Activated CD8-positive, alpha-beta memory T cell treated with anti-CD3 and anti-CD28 coated beads for 48 hours (primary cell): ENCODE data around the gene CRAMP1.
"Not testable (repeated sequence)": the region's sequence is repeated elsewhere in the genome, so short reads cannot be mapped to it uniquely, and the experiment has no call there.

Experiments used
- DNase-seq, 3 experiments: peaks; one replicate each; pipeline ENCODE4 v3.0.0-alpha.2; 2020; ENCODE audit warnings: low read depth in 2 of 3, low spot score in 2 of 3

The CRAMP1 gene

DNA sequence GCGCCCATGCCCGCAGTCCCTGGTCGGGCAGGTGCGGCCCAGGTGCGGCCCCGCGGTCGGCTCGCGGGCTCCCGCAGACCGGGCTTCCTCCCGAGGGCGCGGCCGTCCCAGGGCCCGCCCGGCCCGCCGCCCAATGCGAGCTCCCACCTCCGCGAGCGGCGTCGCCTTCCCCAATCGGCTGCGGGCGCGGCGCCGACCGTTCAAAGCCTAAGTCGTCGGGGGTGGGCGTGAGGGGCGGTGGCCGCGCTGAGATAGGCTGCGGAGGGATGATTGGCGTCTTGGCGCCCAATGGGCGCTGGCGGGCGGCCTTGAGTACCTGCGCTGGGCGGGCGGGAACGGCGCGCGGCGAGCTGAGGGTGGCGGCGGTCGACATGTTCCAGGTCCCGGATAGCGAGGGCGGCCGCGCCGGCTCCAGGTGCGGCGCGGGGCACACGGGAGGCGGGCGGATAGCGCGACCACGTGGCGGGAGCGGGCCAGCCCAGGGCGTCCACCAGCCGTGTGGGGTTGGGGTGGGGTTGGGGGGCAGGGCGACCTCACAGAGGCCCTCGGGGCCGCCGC lies 65.9 kb downstream of the CRAMP1 start, which contains the start of gene JPT2:
TSS of gene JPT2 (plus strand) at position 338 of the 558 bp plus-strand sequence. CDS start at position 372, 34 bp downstream.
- DNase-seq, result peak; percentile 85 to 93 (median 88)

GRCh38 chr16:1678500-1679098 lies 66.4 kb downstream of the CRAMP1 start:
- peak in 1 of 3 experiments; percentile 15 for DNase-seq

DNA sequence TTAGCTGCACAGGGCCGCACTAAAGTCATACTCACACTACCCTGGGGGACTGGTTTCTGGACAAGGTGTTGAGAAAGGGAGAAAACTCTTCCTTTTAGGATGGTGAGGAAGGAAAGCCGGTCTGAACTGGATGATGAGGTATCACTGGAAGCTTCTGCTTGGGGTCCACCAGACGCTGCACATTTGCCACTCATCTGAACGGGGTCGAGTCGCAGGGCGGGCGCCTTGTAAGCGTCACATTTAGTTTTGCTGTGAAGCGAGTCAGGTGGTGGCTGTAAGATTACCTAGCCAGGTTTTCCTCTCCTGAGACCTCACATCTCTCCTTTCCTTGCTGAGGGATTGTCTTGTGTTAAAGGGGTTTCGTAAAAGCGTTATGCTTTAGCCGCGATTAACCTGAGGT lies 68.2 kb downstream of the CRAMP1 start:
- DNase-seq, result no peak

GRCh38 chr16:1681032-1681431 lies 68.9 kb downstream of the CRAMP1 start:
- no peak for DNase-seq

DNA sequence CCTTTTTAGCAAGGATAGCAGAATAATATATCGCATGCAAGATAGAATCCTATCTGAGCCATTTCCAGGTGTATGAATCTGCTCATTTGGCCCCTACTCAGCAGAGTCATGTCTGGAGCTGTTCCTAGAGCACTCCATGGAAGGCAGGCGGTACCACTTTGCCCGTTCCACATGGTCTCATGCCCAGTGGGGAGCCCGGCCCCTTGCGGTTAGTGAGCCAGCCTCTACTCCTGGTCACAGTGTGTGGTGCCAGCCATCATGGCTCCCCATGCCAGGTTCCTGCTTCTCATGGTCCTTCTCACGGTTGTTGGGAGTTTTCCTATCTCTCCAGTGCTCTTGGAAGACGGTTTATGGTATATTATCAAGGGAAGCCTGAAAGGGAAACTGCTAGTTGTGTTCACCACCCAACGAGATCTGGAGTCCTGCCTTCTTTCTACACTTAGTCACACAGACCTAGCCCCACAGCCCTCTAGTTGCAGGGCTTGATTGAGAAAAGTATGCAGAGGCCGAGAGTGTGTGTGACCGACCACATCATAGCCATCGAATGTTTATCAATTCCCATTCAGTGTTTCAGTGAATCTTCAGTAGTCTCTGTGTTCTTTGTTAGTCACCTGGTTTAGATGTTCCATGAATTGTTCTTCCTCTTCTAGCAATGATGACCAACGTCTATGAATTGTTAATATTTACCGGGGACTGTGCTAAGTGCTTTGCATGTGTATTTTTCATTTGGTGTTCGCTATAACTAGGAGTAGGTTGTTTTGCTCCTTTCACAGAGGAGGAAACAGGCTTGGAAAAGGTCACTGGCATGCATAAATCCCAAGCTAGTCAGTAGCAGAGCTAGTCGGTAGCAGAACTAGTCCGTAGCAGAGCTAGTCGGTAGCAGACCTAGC lies 75.5 kb downstream of the CRAMP1 start:
- DNase-seq, result no peak

DNA sequence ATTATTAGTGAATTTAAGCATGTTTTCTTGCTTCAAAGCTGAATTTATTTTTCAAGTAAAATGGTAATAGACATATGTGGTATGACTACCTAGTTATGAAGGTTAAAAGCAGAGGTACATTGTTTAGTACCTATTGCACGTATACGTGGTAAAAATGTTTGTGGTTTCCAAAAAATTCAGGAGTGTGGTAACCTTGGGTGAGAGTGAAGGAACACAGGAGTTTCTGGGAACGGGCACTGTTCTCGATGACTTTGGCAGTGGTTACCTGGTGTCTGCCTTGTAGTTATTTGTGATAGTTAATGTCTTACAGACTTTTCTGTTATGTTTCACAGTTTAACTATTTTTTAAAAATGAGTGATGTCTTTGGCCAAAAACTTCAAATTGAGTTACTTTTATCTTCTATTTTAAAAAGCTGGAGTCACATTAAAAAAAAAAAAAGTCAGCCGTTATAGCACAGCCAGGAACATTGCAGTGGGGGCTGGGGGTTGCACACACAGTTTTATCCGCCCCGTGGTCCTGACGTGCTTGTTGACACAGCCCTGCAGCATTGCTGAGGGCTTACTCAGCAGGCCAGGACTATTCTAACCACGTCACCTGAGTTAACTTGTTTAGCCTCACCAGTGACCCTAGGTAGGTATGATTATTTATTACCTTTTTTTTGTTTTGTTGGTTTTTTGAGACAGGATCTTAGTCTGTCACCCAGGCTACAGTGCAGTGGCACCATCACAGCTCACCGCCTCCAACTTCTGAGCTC lies 76.8 kb downstream of the CRAMP1 start:
- no peak for DNase-seq

GRCh38 chr16:1689853-1690252 lies 77.7 kb downstream of the CRAMP1 start:
- no peak for DNase-seq

DNA sequence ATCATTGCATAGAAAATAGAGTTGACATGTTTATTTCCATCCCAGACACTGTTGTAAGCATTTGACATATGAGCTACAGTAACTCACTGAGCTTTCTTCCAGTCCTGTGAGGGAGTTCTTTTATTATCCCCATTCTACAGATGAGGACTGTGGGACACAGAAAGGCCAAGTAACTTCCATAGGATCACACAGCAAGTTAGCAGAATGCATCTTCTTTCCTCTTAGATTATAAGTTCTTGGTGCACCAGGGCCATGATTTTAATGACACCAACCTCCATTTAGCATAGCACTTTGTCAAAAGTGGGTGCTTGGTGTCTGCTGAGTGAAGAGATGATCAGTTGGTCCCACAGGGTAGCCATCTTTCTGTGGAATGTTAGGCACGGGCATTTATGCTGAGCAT lies 78.7 kb downstream of the CRAMP1 start:
- DNase-seq, result no peak

GRCh38 chr16:1691276-1691675 lies 79.1 kb downstream of the CRAMP1 start:
- no peak for DNase-seq

GRCh38 chr16:1691956-1692355 lies 79.8 kb downstream of the CRAMP1 start:
- no peak for DNase-seq

GRCh38 chr16:1696863-1697262 lies 84.7 kb downstream of the CRAMP1 start:
- DNase-seq, result no peak

DNA sequence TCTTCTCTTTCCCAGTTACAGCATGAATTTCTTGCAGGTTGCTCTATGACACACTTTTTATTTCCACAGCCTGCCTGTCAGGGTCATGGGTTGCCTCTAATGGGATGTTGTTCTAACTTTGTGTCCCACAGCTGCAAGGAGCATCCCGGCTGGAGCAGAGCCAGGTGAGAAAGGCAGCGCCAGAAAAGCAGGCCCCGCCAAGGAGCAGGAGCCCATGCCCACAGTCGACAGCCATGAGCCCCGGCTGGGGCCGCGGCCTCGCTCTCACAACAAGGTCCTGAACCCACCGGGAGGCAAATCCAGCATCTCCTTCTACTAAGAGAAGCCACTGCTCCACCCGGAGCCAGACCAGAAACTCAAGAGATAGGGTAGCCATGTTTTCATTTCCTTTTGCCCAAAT lies 86.5 kb downstream of the CRAMP1 start:
- no peak for DNase-seq

DNA sequence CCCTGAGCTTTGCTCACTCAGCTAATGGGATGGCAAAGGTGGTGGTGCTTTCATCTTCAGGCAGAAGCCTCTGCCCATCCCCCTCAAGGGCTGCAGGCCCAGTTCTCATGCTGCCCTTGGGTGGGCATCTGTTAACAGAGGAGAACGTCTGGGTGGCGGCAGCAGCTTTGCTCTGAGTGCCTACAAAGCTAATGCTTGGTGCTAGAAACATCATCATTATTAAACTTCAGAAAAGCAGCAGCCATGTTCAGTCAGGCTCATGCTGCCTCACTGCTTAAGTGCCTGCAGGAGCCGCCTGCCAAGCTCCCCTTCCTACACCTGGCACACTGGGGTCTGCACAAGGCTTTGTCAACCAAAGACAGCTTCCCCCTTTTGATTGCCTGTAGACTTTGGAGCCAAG lies 88.1 kb downstream of the CRAMP1 start:
- DNase-seq, result no peak

DNA sequence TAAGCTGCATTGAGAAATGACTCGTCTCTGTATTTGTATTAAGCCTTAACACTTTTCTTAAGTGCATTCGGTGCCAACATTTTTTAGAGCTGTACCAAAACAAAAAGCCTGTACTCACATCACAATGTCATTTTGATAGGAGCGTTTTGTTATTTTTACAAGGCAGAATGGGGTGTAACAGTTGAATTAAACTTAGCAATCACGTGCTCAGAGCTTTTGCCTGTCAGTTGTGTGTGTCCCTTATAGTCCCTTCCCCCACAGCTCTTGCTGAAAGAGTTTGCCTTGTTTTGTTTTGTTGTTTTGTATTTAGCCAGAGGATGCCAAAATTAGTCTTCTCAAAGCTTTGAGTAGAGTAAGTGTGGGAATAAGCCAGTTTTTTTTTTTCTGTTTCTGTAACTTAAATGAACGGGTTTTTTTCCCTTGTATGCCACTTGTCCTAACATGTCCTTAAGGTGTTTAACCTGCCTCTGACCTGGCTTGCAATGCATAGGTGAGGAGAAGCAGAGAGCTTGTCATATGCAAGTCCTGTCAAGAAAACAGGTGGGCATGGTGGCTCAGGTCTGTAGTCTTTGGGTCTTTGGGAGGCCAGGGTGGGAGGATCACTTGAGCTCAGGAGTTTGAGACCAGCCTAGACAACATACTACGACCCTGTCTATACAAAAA lies 89.2 kb downstream of the CRAMP1 start:
- DNase-seq, result no peak

DNA sequence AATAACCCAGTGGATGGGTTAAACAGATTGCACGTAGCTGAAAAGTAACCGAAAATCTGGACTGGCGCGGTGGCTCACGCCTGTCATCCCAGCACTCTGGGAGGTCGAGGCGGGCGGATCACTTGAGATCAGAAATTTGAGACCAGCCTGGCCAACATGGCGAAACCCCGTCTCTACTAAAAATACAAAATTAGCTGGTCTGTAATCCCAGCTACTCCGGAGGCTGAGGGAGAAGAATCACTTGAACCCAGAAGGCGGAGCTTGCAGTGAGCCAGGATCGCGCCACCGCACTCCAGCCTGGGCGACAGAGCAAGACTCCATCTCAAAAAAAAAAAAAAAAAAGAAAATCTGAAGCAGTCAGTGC lies 93.1 kb downstream of the CRAMP1 start:
- DNase-seq, result not testable (repeated sequence)

DNA sequence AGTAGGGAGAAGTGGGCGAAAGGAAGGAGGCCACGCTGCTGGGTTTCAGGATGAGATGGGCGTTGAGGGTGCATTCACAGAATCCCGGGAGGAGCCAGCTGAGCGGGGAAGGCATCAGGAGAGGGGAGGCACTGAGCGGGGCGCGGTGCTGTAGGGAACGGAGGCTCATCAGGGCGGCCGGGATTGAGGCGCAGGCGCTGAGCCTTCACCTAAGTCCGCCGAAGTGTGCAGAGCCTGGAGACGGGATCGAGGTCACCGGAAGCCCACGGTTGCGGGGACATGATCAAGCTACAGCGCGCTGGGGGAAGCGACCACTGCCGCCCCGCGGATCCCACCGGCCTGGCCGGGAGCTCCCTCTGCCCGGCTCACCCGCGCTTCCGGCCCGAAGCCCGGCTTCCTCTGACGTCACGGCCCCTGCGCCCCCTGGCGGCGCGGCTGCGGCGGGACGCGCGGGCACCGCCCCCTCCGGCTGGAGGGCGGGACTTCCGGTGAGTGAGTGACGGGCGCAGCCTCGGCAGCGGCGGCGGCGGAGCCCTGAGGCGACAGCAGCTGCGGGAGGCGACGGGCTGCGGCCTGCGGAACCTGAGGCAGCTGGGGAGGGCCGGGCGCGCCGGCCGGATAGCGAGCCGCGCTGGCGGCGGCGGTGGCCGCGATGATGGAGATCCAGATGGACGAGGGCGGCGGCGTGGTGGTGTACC lies 93.7 kb downstream of the CRAMP1 start, which contains the start of gene MAPK8IP3:
TSS of gene MAPK8IP3 (plus strand) at position 508 of the 698 bp plus-strand sequence. CDS start at position 653, 145 bp downstream.
- DNase-seq, result peak; percentile 96 to 99 (median 97)

DNA sequence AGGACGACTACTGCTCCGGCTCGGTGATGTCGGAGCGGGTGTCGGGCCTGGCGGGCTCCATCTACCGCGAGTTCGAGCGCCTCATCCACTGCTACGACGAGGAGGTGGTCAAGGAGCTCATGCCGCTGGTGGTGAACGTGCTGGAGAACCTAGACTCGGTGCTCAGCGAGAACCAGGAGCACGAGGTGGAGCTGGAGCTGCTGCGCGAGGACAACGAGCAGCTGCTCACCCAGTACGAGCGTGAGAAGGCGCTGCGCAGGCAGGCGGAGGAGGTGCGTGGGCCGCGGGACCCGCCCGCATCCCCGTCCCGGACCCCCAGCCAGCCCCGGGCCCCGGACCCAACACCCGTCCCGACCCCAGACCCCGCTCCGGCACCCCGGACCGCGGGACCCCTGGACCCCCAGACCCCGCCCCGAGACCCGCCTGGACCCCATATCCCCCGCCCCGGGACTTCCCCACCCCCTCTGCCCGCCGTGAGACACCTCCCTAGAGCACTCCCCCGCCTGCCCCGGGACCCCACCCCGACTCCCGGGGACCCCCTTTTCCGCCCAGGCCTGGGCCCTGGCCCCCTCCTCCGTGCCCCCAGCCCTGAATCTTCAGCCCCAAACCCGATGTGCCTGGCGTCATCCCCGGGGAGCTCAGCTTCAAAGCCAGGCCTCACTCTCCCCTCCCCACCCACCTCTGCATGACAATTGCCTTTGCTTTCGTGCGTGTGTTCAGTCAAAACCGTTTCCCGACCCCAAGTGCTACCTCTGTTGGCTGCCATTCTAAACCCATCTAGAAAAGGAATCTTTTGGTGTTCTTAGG lies 94.4 kb downstream of the CRAMP1 start:
- DNase-seq, result no peak

DNA sequence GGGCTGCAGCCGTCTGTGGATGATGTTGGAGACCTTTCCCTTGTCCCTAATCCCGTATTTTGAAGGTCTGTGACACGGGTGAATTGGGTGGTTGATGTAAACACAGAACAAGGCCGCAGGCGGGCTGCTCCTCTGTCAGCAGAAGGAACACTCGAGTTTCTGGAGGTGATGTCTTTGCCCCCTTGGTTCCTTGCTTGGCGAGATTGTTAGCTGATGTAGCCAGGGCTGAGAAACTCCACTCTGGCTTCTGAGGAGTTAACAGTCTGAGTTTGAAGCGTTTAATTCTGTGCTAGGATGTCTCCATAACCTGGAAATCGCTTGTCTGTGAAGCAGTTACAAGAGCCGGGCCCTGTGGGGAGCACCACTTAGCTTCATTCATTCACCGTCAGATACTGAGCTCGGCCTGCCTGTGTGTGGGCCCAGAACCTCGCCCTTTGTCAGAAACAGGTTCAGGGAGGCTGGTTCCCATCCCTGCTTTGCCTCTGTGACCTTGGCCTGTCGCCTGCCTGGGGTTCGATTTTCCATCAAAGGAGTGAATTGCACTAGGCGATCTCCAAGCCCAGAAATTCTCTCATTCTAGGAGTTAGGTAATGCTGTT lies 95.1 kb downstream of the CRAMP1 start:
- no peak for DNase-seq
